Fibroblast of villous mesenchyme (primary cell): ENCODE results near the gene RPL10A. TPM values are rescaled to one million over a fixed set of nuclear protein-coding genes. Genes with fewer than 3 reads are reported as not detected.

Experiments used
- DNase-seq: peaks from one replicate; pipeline ENCODE4 v3.0.0-alpha.2; 2010; ENCODE audit warnings: low read depth
- H3K4me3 ChIP-seq: 2 replicates; pipeline ENCODE4 v1.5.1; 2011; ENCODE audit warnings: low read depth, mild to moderate bottlenecking, low read length
- CTCF ChIP-seq: IDR thresholded peaks from 2 replicates; pipeline ENCODE4 v1.5.1; 2012; ENCODE audit warnings: low read depth, mild to moderate bottlenecking, low read length; ENCODE audit not compliant: insufficient read depth
- total RNA-seq: library from RNA; depleted of rRNA; stranded (reverse); fragments of >200 nt; gene quantifications from 2 replicates; pipeline ENCODE4 v1.2.3, GENCODE V29; 2012

RPL10A gene
- total RNA-seq = 1,513 and 2,144 TPM in 2 replicates

- peak; percentile 97 for DNase-seq
- H3K4me3 ChIP-seq = peak within 1 kb of the TSS; percentile 81
- peak; percentile 94 for TF ChIP-seq CTCF
These were observed at the start of gene RPL10A for GRCh38 chr6:35468181-35468979. TSS of gene RPL10A (plus strand) at chr6:35468401. CDS start at chr6:35468435, 34 bp downstream.

- no peak overlapping the region for H3K4me3 ChIP-seq
- DNase-seq = peak; percentile 78
- peak; percentile 47 for TF ChIP-seq CTCF
These were observed 48.8 kb upstream of the RPL10A start for GRCh38 chr6:35419417-35419816.

- no peak for DNase-seq
- no peak for TF ChIP-seq CTCF
- H3K4me3 ChIP-seq = no peak overlapping the region
These were observed 48.2 kb upstream of the RPL10A start for GRCh38 chr6:35419961-35420360.

GRCh38 chr6:35425284-35425683 is 42.9 kb upstream of the RPL10A start:
- DNase-seq = peak; percentile 81
- TF ChIP-seq CTCF = no peak

GRCh38 chr6:35426074-35426473 is 42.1 kb upstream of the RPL10A start:
- no peak overlapping the region for H3K4me3 ChIP-seq
- no peak for TF ChIP-seq CTCF
- DNase-seq = no peak

More at GRCh38 chr6:35425284-35425683, 42.9 kb upstream of the RPL10A start:
- no peak overlapping the region for H3K4me3 ChIP-seq

GRCh38 chr6:35427435-35427834 is 40.8 kb upstream of the RPL10A start:
- H3K4me3 ChIP-seq = no peak overlapping the region
- no peak for DNase-seq
- TF ChIP-seq CTCF = no peak
